AG09309 (cell line): ENCODE results near the gene ALX3.

Experiments
- DNase-seq: peaks from one replicate; pipeline ENCODE4 v3.0.0-alpha.2; 2010; ENCODE audit warnings: low read depth
- H3K4me3 ChIP-seq: 2 replicates; pipeline ENCODE4 v1.5.1; 2011; ENCODE audit warnings: mild to moderate bottlenecking, low read depth, low read length, moderate library complexity; ENCODE audit not compliant: control insufficient read depth
- CTCF ChIP-seq: IDR thresholded peaks from 2 replicates; pipeline ENCODE4 v1.5.1; 2011; ENCODE audit warnings: mild to moderate bottlenecking, low read depth, low read length, inconsistent platforms; ENCODE audit not compliant: insufficient read depth, control insufficient read depth; ENCODE audit errors: missing control alignments

The ALX3 gene

GRCh38 chr1:110064576-110065337 is 5.7 kb downstream of the ALX3 start:
- no peak overlapping the region for H3K4me3 ChIP-seq
- DNase-seq = no peak
- no peak for TF ChIP-seq CTCF

DNA sequence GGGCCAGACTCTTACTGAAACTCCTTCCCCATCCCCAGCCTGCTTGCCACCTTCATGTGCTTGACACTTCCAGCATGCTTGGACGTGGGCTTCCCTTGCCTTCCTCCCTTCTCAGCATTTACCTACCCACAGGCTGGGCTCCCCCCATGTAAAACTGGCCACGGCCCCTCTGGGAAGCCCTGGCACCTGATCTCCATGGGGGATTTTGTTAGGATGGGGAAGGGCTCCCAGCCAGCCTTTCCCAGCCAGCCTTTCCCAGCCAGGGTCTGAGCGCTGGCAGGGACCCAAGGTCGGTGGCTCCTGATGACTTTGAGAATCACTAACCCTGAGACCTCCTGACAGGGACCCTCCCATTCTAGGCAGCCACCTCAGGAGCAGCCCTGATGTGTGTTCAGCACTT is 6.7 kb downstream of the ALX3 start:
- DNase-seq = no peak
- H3K4me3 ChIP-seq = no peak overlapping the region
- TF ChIP-seq CTCF = no peak

GRCh38 chr1:110062612-110063011 is 7.9 kb downstream of the ALX3 start:
- no peak for DNase-seq
- TF ChIP-seq CTCF = no peak
- H3K4me3 ChIP-seq = no peak overlapping the region

- H3K4me3 ChIP-seq = no peak overlapping the region
- no peak for TF ChIP-seq CTCF
- DNase-seq = no peak
Observed at GRCh38 chr1:110061341-110061740, 9.1 kb downstream of the ALX3 start.

GRCh38 chr1:110060662-110061060 is 9.8 kb downstream of the ALX3 start:
- TF ChIP-seq CTCF = no peak
- no peak overlapping the region for H3K4me3 ChIP-seq
- no peak for DNase-seq

GRCh38 chr1:110060034-110060661 is 10.3 kb downstream of the ALX3 start:
- DNase-seq = no peak
- TF ChIP-seq CTCF = peak; percentile 85
- H3K4me3 ChIP-seq = no peak overlapping the region
